ENCODE measurements around the gene ESYT2.

The ESYT2 gene

GRCh38 chr7:158723266-158723665 is 106.0 kb downstream of the ESYT2 start:
- Mint-ChIP-seq H3K9me3 (no peaks in the 10 kb centered on the region), H3K27ac (no peak overlapping the region), H3K4me1 (no peaks in the 10 kb centered on the region), H3K36me3 (ENCODE audit: low read depth) (no peaks in the 10 kb centered on the region), H3K27me3 (ENCODE audit: low read depth, poor library complexity) (peaks cover 25% of the 10 kb centered on the region), H3K4me3 (no peak overlapping the region)
- no peak for DNase-seq
- TF ChIP-seq CTCF (IDR thresholded peaks at IDR 0.05) = no peak

GRCh38 chr7:158722574-158723237 is 106.6 kb downstream of the ESYT2 start:
- no peaks in the 10 kb centered on the region for H3K9me3 Mint-ChIP-seq
- no peak for TF ChIP-seq CTCF (IDR thresholded peaks at IDR 0.05)
- peaks cover 30% of the 10 kb centered on the region for H3K27me3 Mint-ChIP-seq (ENCODE audit: low read depth, poor library complexity)
- no peaks in the 10 kb centered on the region for H3K4me1 Mint-ChIP-seq
- H3K27ac Mint-ChIP-seq = no peak overlapping the region
- no peaks in the 10 kb centered on the region for H3K36me3 Mint-ChIP-seq (ENCODE audit: low read depth)
- no peak overlapping the region for H3K4me3 Mint-ChIP-seq
- DNase-seq = no peak

GRCh38 chr7:158720112-158720511 is 109.2 kb downstream of the ESYT2 start:
- TF ChIP-seq CTCF (IDR thresholded peaks at IDR 0.05) = no peak
- no peak for DNase-seq
- H3K4me3 Mint-ChIP-seq = no peak overlapping the region
- no peak overlapping the region for H3K27ac Mint-ChIP-seq
- H3K36me3 Mint-ChIP-seq (ENCODE audit: low read depth) = no peaks in the 10 kb centered on the region
- H3K9me3 Mint-ChIP-seq = no peaks in the 10 kb centered on the region
- H3K27me3 Mint-ChIP-seq (ENCODE audit: low read depth, poor library complexity) = peaks cover 54% of the 10 kb centered on the region
- no peaks in the 10 kb centered on the region for H3K4me1 Mint-ChIP-seq

- no peaks in the 10 kb centered on the region for H3K36me3 Mint-ChIP-seq (ENCODE audit: low read depth)
- no peak overlapping the region for H3K4me3 Mint-ChIP-seq
- no peaks in the 10 kb centered on the region for H3K4me1 Mint-ChIP-seq
- TF ChIP-seq CTCF (IDR thresholded peaks at IDR 0.05) = no peak
- peaks cover 55% of the 10 kb centered on the region for H3K27me3 Mint-ChIP-seq (ENCODE audit: low read depth, poor library complexity)
- no peak for DNase-seq
- no peak overlapping the region for H3K27ac Mint-ChIP-seq
- peaks cover 9% of the 10 kb centered on the region for H3K9me3 Mint-ChIP-seq
Measured at GRCh38 chr7:158716802-158717201, 112.5 kb downstream of the ESYT2 start.

GRCh38 chr7:158710651-158711102 is 118.6 kb downstream of the ESYT2 start:
- H3K4me1 Mint-ChIP-seq = peaks cover 8% of the 10 kb centered on the region
- no peaks in the 10 kb centered on the region for H3K36me3 Mint-ChIP-seq (ENCODE audit: low read depth)
- DNase-seq = no peak
- no peak for TF ChIP-seq CTCF (IDR thresholded peaks at IDR 0.05)
- peaks cover 17% of the 10 kb centered on the region for H3K27me3 Mint-ChIP-seq (ENCODE audit: low read depth, poor library complexity)
- peaks cover 22% of the 10 kb centered on the region for H3K9me3 Mint-ChIP-seq
- H3K27ac Mint-ChIP-seq = no peak overlapping the region
- H3K4me3 Mint-ChIP-seq = no peak overlapping the region

- H3K4me1 Mint-ChIP-seq = peaks cover 26% of the 10 kb centered on the region
- peaks cover 18% of the 10 kb centered on the region for H3K9me3 Mint-ChIP-seq
Measured at GRCh38 chr7:158707610-158708009, 121.7 kb downstream of the ESYT2 start.

More at GRCh38 chr7:158707610-158708009, 121.7 kb downstream of the ESYT2 start:
- Mint-ChIP-seq H3K36me3 (ENCODE audit: low read depth) (no peaks in the 10 kb centered on the region), H3K4me3 (no peak overlapping the region), H3K27me3 (ENCODE audit: low read depth, poor library complexity) (peaks cover 4% of the 10 kb centered on the region), H3K27ac (no peak overlapping the region)
- DNase-seq = no peak
- no peak for TF ChIP-seq CTCF (IDR thresholded peaks at IDR 0.05)

Measured in nephron progenitor cell (in vitro differentiated cells).